Activated CD4-positive, alpha-beta T cell treated with anti-CD3 and anti-CD28 coated beads, Interleukin-2, amount 50 U/mL, for 16 hours (primary cell): ENCODE measurements around the gene REXO2.

Experiments used
- DNase-seq: peaks from one replicate; pipeline ENCODE4 v3.0.0-alpha.2; 2020

REXO2 gene

DNA sequence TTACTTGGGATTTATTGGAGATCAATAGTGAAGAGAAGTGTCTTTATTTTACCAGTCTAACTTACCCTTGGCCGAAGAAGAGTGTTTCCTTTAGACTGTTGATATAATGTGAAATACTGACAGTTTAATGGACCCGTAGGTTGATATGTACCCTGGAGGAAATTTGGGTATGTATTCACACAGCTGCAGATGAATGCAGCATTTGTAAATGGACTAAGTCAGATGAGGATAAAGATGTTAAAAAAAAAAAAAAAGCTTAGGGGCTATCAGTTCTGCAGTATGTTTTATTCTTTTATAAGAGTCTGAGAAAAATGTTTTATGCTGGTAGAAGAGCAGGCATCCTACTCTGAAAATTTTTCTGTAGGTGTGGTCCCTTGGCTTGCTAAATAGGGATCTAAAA, 2.7 kb downstream of the REXO2 start:
- DNase-seq: no peak

DNA sequence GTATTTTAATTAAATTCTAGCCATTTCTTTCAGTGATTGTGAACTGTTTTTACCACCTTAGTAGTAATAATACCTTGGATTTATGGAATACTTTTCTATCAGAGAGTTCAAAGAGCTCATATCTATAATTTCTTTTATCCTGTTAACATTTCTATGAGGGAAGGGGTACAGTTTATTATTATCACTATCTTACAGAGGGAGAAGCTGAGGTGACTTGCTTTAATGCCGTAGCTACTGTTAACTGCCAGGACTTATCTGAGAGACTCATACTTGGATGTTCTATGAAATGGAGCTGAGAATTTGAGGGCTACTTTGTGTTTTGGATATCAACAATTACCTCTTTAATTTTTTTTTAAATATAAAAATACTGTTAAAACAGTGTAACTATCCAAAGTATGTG, 3.3 kb downstream of the REXO2 start:
- DNase-seq: no peak

DNA sequence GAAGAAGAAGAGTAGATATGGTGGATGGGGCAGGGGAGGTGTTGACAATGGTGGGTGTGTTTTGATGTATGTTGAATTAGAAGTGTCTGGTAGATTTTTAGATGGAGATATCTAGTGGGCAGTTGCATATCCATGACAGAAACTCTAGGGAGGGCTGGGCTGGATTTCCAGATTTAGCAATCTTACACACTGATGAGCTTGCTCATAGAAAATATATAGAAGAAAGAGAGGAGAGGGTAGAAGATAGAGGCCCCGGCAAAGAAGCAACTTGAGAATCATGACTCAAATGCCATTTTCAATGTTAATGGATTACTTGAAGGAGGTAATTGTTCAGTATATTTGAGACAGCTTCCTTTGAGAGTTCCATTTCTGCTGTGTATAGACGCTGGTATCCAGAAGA, 8.2 kb downstream of the REXO2 start:
- DNase-seq: no peak

DNA sequence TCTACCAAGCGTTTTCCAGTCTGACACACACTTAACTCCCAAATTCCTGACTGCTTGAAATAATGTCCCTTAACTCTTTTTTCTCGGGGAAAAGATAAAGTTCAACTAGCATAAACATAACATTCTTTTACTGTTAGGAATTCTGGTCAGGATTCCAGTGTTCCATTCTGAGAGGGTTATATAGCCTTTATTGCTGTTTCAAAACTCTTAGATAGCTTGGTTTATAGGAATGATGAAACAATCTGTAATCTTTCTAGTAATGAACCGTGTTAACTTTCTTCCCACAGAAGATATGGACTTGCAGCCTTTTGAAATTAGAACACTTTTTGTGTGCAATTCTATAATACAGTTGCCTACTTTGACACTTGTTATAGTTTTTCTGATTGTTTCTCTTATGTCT, 8.6 kb downstream of the REXO2 start:
- no peak for DNase-seq

DNA sequence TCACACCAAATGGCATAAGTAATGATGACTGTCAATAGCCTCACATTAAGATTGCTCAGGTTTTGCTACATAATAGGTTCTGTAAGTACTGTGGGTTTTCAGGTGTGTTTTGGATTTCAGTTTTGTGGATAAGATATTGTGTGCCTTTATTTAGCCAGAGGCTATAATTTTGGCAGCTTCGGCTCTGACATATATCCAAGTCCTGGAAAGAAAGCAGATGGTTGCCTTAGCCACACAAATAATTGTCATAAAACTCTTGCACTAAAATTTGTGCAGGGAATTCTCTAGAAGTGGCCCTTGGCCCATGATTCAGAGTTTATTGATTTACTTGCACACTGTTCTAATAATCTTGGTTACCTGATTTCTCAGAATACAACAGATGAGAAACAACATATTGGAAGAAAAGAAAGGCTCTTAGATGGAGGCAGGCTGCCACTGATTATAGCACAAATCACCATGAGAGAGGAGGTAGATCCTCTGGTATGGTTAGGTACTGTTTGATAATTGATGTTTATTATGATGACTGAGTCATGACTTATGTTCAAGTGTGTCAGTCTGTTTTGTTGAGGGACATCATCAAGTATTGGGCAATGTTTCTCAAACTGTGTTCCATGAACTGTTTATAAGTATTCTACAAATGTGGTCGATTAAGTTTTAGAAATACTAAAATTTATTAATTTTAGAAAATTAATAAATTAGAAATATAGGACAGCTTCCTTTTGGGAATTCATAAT, 9.6 kb downstream of the REXO2 start:
- DNase-seq: no peak

DNA sequence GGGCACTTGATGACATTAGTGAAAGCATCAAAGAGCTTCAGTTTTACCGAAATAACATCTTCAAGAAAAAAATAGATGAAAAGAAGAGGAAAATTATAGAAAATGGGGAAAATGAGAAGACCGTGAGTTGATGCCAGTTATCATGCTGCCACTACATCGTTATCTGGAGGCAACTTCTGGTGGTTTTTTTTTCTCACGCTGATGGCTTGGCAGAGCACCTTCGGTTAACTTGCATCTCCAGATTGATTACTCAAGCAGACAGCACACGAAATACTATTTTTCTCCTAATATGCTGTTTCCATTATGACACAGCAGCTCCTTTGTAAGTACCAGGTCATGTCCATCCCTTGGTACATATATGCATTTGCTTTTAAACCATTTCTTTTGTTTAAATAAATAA, 10.6 kb downstream of the REXO2 start:
- no peak for DNase-seq

DNA sequence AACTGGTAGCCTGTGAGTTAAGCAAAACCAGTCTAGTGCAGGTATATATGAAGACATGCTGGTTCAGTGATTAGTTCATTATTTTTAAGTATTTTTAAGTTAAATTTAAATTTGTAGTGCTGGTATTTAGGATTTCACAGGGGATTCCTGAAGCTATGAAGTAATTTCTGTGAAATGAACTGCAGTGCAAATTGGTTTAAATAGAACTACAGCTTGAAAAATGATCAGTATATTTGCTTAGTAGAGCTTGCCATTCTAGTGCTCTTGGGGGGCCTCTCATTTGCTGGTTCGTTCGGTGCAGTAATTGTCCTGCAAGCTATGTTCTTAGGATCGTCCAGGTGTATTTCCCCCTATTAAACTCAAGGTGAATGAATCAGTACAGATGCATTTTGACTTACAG, 13.1 kb downstream of the REXO2 start:
- no peak for DNase-seq

DNA sequence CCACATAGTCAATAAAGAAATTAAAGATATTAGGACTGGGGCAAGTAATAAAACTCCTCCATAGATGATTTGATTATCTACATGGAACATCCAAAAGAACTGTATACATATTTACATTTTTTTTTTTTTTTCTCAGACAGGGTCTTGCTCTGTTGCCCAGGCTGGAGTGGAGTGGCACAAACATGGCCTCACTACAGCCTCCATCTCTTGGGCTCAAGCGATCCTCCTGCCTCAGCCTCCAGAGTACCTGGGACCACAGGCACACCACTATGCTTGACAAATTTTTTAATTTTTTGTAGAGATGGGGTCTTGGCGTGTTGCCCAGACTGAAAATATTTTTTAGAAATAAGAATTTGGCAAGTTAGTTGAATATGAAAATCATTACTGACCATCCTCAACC, 24.7 kb downstream of the REXO2 start:
- no peak for DNase-seq

DNA sequence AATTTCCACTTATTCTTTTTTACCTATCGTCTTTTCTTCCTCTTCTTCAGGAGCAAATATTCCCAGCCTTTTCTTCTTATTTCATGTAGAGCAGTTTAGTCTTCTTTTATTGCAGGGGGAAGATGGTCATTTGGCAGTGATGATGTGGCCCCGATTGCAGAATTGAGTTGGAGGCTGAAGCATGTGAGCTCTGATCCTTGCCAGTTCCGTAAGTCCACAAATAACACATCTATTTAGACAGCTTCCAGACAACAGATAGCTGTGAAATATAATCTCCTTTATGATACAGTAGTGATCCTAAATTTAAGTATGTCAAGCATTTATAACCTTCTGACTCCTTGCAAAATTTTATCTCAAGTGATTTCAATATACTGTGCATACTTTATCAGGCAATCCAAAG, 27.5 kb downstream of the REXO2 start:
- DNase-seq: no peak

DNA sequence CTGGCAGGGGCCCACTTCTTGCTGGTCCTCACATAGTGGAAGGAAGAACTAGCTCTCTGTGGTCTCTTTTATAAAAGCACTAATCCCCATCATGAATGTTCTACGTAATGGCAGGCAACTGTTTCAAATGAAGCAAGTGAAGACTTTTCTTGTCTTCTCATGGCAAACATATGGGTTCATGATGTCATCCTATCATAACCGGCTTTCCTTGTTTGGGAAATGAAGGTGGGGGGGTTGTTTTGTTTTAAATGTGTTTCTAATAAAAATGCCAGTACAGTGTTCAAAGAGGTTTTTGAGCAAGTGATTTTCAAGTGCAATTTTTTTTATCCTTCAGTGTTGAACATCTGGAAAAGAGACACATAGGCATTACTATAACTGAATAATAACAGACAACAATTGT, 33.4 kb downstream of the REXO2 start:
- DNase-seq: no peak

DNA sequence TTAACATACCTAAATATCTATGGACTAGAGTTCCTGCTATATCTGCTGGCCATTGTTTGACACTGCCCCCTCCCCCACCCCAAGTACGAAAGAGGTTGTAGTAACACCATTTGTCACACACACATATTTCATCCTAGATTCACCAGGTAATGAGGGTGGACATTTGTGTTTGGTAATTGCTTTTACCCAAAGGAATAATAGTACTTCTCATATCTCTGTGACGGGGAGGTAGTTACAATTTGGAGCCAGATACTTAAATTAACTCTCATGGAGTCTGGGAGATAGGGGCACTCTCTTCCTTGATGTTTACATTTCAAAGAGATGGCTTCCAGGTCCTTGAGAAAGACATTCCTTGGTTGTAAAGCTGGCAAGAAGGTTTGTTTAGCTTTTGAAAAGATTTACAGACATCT, 38.7 kb downstream of the REXO2 start:
- DNase-seq: no peak

DNA sequence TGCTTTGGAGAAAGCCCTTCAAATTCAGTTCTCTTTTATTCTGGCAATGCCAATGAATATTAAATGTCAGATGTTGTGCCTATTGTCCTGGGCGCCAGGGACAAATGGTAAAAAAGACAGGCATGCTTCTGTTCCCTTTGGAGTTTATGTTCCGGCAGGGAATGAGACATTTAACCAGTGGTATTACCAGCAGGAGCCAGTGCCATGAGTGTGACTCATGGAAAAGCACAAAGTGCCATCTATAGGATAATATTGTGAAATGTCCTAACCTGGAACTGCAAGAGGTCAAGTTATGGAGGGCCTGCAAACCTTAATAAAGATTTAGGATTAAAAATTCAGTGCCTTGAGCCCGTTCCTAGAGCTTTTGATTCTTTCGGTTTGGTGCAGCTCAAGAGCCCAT, 39.5 kb downstream of the REXO2 start:
- no peak for DNase-seq

DNA sequence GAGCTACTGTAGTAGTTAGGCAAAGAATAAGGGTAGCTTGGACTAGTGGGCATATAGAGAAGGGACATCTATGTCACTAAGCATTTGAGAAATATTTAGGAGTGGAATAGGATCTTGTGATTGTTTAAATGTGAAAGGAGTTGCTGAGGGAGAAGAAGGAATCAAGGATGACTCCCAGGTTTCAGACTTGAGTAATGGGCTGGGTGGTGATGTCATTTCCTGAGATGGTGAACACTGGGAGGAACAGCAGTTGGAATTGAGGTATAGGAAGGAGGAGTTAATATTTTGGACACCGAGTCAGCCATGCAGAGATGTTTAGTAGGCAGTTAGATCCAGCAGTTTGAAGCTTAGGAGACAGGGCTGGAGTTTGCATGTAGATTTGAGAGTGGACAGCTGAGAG, 40.1 kb downstream of the REXO2 start:
- DNase-seq: no peak

DNA sequence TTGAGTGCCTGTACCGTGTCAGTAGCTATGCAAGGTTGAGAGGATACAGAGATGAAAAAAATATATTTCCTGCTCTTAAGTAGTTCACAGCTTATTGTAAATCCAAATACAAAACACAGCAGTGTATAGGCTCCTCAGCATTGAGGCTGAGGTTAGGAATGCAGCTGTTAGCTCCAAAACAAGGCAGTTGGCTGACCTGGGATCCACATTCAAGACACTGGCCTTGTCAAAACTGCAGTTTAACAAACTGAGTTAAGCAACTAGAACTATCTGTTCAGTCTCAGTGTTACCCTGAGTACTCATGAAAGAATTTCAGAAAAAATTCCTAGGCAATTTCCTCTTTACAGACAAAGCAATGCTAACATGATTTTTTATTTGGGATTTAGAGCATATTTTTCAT, 42.8 kb downstream of the REXO2 start:
- no peak for DNase-seq

DNA sequence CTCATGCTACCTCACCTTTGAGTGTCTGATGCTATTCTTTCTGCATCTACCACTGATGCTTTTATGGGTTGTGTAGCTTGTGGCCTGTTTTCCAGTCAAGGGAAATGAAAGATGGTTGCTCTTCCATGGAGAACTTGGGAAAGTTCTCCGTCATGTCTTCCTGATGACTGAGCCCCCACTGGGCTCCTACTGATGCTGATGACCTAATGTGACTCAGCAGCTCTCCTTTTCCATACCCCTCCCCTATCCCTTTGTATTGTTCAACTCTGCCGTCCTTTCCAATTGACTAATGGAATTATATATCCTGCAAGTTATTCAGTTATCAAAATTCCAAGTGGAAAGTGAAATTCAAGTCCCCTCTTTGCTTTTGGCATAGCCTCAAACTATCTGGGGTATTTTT, 44.7 kb downstream of the REXO2 start:
- DNase-seq: no peak

DNA sequence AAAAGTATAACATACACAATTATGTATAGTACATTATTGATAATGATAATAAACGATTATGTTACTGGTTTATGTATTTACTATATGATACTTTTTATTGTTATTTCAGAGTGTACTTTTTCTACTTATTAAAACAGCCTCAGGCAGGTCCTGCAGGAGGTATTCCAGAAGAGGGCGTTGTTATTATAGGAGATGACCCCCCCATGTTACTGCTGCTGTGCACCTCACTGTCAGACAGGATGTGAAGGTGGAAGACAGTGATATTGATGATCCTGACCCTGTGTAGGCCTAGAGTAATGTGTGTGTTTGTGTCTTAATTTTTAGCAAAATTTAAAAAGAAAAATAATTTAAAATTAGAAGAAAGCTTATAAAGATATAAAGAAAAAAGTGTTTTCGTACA, 57.6 kb downstream of the REXO2 start:
- DNase-seq: no peak

DNA sequence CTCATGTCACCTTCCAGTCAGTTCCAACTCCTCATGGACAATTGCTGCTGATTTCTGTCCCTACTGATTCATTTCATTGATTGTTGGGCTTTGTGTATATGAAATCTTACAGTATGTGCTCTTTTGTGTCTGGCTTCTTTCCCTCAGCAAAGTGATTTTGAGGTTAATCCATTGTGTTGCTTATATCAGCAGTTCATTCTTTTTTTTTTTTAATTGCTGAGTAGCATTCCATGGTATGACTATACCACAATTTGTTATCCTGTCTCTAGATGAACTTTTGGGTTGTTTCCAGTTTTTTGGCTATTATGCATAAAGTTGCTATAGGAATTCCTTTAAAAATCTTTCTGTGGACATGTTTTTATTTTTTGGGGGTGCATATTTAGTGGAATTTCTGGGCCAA, 60.5 kb downstream of the REXO2 start:
- no peak for DNase-seq
